A204.1 (cell line): ENCODE results near the gene TMEM61.

Experiments used
- FAIRE-seq: peaks from 2 replicates; lab custom pipeline; 2012; peaks lifted over from hg19 to GRCh38; lab: Jason Lieb, UNC

The TMEM61 gene

GRCh38 chr1:55040083-55040932 is 59.9 kb downstream of the TMEM61 start:
- no peak for FAIRE-seq

- no peak for FAIRE-seq
Measured at GRCh38 chr1:55040933-55041494, 60.6 kb downstream of the TMEM61 start.

GRCh38 chr1:55041613-55042012 is 61.2 kb downstream of the TMEM61 start:
- FAIRE-seq, result no peak
